Measurements from ENCODE around the gene SETD5. TPM values are rescaled to one million over a fixed set of nuclear protein-coding genes. Genes with fewer than 3 reads are reported as not detected.

The SETD5 gene
- total and polyA plus RNA-seq, 2 of the 8 experiments (the other 6 are each of a cell fraction or from before 2014, with no cell fraction given) = 108 to 234 TPM

DNA sequence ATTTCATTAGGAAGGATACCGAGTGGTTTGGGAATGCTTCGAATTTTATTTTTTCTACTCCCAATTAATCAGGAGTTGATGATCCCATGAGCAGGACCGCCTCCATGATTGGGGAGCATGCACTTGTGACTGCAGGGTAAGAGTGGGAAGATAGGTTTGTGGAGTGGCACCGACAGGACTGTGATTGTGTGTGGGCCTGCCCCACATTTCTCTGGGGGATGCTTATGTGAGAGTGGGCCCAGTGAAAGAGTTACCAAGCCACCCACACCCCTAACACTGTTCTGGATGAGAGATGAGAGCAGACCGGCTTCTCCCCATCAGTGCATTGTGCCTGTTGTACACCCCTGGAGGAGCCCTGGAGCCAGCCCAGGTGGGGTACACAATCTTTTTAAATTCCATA is 79.5 kb downstream of the SETD5 start:
- H3K23me2 ChIP-seq (ENCODE audit: low read depth, low read length) = no peaks in the 10 kb centered on the region
- no peak overlapping the region for H2AK5ac ChIP-seq (ENCODE audit: low read depth, low read length)
- no peak overlapping the region for H2BK15ac ChIP-seq (ENCODE audit: low read length)
- TF ChIP-seq POU5F1 (IDR thresholded peaks at IDR 0.05; ENCODE audit: low read depth, low read length) (no peak), POLR2AphosphoS5 (IDR thresholded peaks at IDR 0.05; ENCODE audit: low read depth, low read length) (peak; percentile 26; the same call in 1 of the 2 replicates)
- H4K5ac ChIP-seq (ENCODE audit: insufficient read length, low read depth, low read length) = no peak overlapping the region
- no peak overlapping the region for H2BK5ac ChIP-seq (ENCODE audit: low read depth, low read length)
- H3K79me1 ChIP-seq (ENCODE audit: low read depth, low read length) = no peaks in the 10 kb centered on the region
- CTCF ChIA-PET (ENCODE audit: partially characterized antibody) = interaction anchor here (0.6 to 1.2 kb wide), 2 partner anchors 12 to 111 kb away, joined by 3 read pairs; no protein-coding TSS in a partner anchor
- no peak overlapping the region for H4K8ac ChIP-seq (ENCODE audit: extremely low read depth, insufficient read depth, low read length)
- H3K4me1 ChIP-seq (replicated peaks in 1 of 4; ENCODE audit: control insufficient read depth in 3 of 4, insufficient read depth in 4 of 4, low read length in 3 of 4) = no peaks in the 10 kb centered on the region
- H3K79me2 ChIP-seq (ENCODE audit: control insufficient read depth in 1 of 2, insufficient read depth in 2 of 2, low read length in 2 of 2) = no peaks in the 10 kb centered on the region
- H2AFZ ChIP-seq (ENCODE audit: low read length) = no peak overlapping the region
- H3K36me3 ChIP-seq (ENCODE audit: control insufficient read depth in 2 of 4, insufficient read depth in 4 of 4, low read length in 3 of 4) = peaks cover 42 to 88% (median 78%) of the 10 kb centered on the region in 4 experiments
- H4K91ac ChIP-seq (replicated peaks; ENCODE audit: insufficient read length, low read length) = no peak overlapping the region
- no peak overlapping the region for H2BK120ac ChIP-seq (replicated peaks; ENCODE audit: low read depth, low read length)
- H3K56ac ChIP-seq (replicated peaks; ENCODE audit: insufficient read length, low read depth, low read length) = no peak overlapping the region
- H3K27ac ChIP-seq (ENCODE audit: low read depth, low read length) = no peak overlapping the region
- DNase-seq (ENCODE audit: low read depth in 1 of 2, low spot score in 2 of 2) (no peak), FAIRE-seq (no peak)
- no peak overlapping the region for H3K18ac ChIP-seq (ENCODE audit: extremely low read depth, low read length)
- no peaks in the 10 kb centered on the region for H3K9me3 ChIP-seq (ENCODE audit: insufficient read depth in 2 of 2, low read depth in 1 of 2, low read length in 1 of 2)
- H3K27me3 ChIP-seq (replicated peaks in 1 of 4; ENCODE audit: control insufficient read depth in 3 of 4, extremely low read depth in 1 of 4, insufficient read depth in 3 of 4, low read length in 3 of 4) = no peaks in the 10 kb centered on the region
- 99% methylated on average over 5 of the region's 5 CpGs; no CpG with 5 or more reads in 1 of the 2 experiments for WGBS, 2 experiments (ENCODE audit: extremely low coverage in 1 of 2, insufficient coverage in 1 of 2, insufficient read length in 1 of 2, insufficient replicate concordance in 2 of 2, low coverage in 1 of 2, low lambda C conversion rate in 2 of 2, missing lambda C conversion rate in 1 of 2)
- POLR2A ChIA-PET (ENCODE audit: partially characterized antibody) = interaction anchor here (0.7 to 1.6 kb wide), 2 partner anchors 14 to 29 kb away, joined by 3 to 4 read pairs; no protein-coding TSS in a partner anchor
- no peak overlapping the region for H2BK12ac ChIP-seq (ENCODE audit: low read depth, low read length)
- no peak overlapping the region for H2BK20ac ChIP-seq (ENCODE audit: low read length)
- H4K20me1 ChIP-seq (replicated peaks in 1 of 2; ENCODE audit: control insufficient read depth in 1 of 2, insufficient read depth in 2 of 2, low read length in 2 of 2) = peaks cover 3 to 6% of the 10 kb centered on the region in 2 experiments
- H3K4me2 ChIP-seq (ENCODE audit: insufficient read depth in 1 of 2, low read depth in 2 of 2, low read length in 2 of 2) = no peak overlapping the region
- H3K14ac ChIP-seq (ENCODE audit: insufficient read length) = no peak overlapping the region
- no peak overlapping the region for H3K9ac ChIP-seq (replicated peaks in 1 of 4; ENCODE audit: extremely low read depth in 1 of 4, low read depth in 3 of 4, low read length in 3 of 4)
- no peak overlapping the region for H3K4ac ChIP-seq (replicated peaks; ENCODE audit: insufficient read length, low read depth, low read length)
- no peak overlapping the region for H3K23ac ChIP-seq (ENCODE audit: insufficient read length)
- no peak overlapping the region for H3K4me3 ChIP-seq (ENCODE audit: extremely low read depth in 1 of 4, insufficient read depth in 2 of 4, low read depth in 3 of 4, low read length in 4 of 4)

All from H1 (cell line).